Trophoblast cell (in vitro differentiated cells and primary cell): ENCODE results near the gene SCAPER.

Experiments used
- DNase-seq, 2 donors: peaks; one replicate each; pipeline ENCODE4 v3.0.0-alpha.2; 2016
- H2AFZ ChIP-seq: 2 replicates; pipeline ENCODE4 v1.6.1; 2013; ENCODE audit warnings: low read length, moderate library complexity, mild to moderate bottlenecking; ENCODE audit not compliant: insufficient read depth, poor library complexity
- H2AK5ac ChIP-seq: 2 replicates; pipeline ENCODE4 v1.6.1; 2013; ENCODE audit warnings: mild to moderate bottlenecking, low read length
- H2BK120ac ChIP-seq: 2 replicates; pipeline ENCODE4 v1.6.1; 2013; ENCODE audit warnings: low read length, mild to moderate bottlenecking, moderate library complexity; ENCODE audit not compliant: insufficient read depth, poor library complexity
- H2BK12ac ChIP-seq: 2 replicates; pipeline ENCODE4 v1.6.1; 2013; ENCODE audit warnings: mild to moderate bottlenecking, low read length, moderate library complexity
- H2BK5ac ChIP-seq: 2 replicates; pipeline ENCODE4 v1.6.1; 2013; ENCODE audit warnings: low read length, low read depth, moderate library complexity, mild to moderate bottlenecking; ENCODE audit not compliant: poor library complexity
- H3K14ac ChIP-seq: 2 replicates; pipeline ENCODE4 v1.6.1; 2013; ENCODE audit warnings: mild to moderate bottlenecking, low read length
- H3K18ac ChIP-seq: 2 replicates; pipeline ENCODE4 v1.6.1; 2013; ENCODE audit warnings: mild to moderate bottlenecking, low read length
- H3K23ac ChIP-seq: 2 replicates; pipeline ENCODE4 v1.6.1; 2013; ENCODE audit warnings: low read length
- H3K27ac ChIP-seq: 2 replicates; pipeline ENCODE4 v1.5.1; 2013; ENCODE audit warnings: low read depth, mild to moderate bottlenecking, inconsistent platforms, low read length, moderate library complexity
- H3K27me3 ChIP-seq: 2 replicates; pipeline ENCODE4 v1.6.1; 2013; ENCODE audit warnings: inconsistent platforms, mild to moderate bottlenecking, low read length, moderate library complexity; ENCODE audit not compliant: insufficient read depth
- H3K36me3 ChIP-seq, 2 experiments: 1 replicate in 1 of 2; 2 replicates in 1 of 2; pipeline ENCODE4 v1.6.1; 2013; ENCODE audit warnings: low read length in 2 of 2, mild to moderate bottlenecking in 2 of 2, moderate library complexity in 1 of 2; ENCODE audit not compliant: insufficient read depth in 2 of 2, control insufficient read depth in 1 of 2
- H3K4ac ChIP-seq: 2 replicates; pipeline ENCODE4 v1.6.1; 2013; ENCODE audit warnings: low read depth, mild to moderate bottlenecking, low read length, moderate library complexity
- H3K4me1 ChIP-seq, 2 experiments: 1 replicate in 1 of 2; 2 replicates in 1 of 2; pipeline ENCODE4 v1.6.1; 2013; ENCODE audit warnings: low read length in 2 of 2, mild to moderate bottlenecking in 2 of 2, moderate library complexity in 1 of 2; ENCODE audit not compliant: insufficient read depth in 2 of 2, control insufficient read depth in 1 of 2
- H3K4me2 ChIP-seq: 2 replicates; pipeline ENCODE4 v1.6.1; 2013; ENCODE audit warnings: inconsistent platforms, mild to moderate bottlenecking, low read length, moderate library complexity
- H3K4me3 ChIP-seq: 2 replicates; pipeline ENCODE4 v1.5.1; 2013; ENCODE audit warnings: mild to moderate bottlenecking, low read depth, low read length, inconsistent platforms
- H3K79me1 ChIP-seq: one replicate; pipeline ENCODE4 v1.6.1; 2013; ENCODE audit warnings: low read length
- H3K79me2 ChIP-seq: 2 replicates; pipeline ENCODE4 v1.6.1; 2013; ENCODE audit warnings: low read length, mild to moderate bottlenecking; ENCODE audit not compliant: control insufficient read depth, insufficient read depth, poor library complexity
- H3K9ac ChIP-seq: 2 replicates; pipeline ENCODE4 v1.6.1; 2013; ENCODE audit warnings: mild to moderate bottlenecking, low read length
- H3K9me3 ChIP-seq: 2 replicates; pipeline ENCODE4 v1.6.1; 2013; ENCODE audit warnings: low read depth, mild to moderate bottlenecking, control low read depth, inconsistent platforms, low read length; ENCODE audit not compliant: insufficient read depth
- H4K12ac ChIP-seq: 2 replicates; pipeline ENCODE4 v1.6.1; 2013; ENCODE audit warnings: low read depth, mild to moderate bottlenecking, low read length, moderate library complexity
- H4K8ac ChIP-seq: 2 replicates; pipeline ENCODE4 v1.6.1; 2013; ENCODE audit warnings: low read depth, mild to moderate bottlenecking, low read length, moderate library complexity
- H4K91ac ChIP-seq: one replicate; pipeline ENCODE4 v1.6.1; 2013; ENCODE audit warnings: low read depth, mild to moderate bottlenecking, low read length, moderate library complexity
- WGBS: extraction: QIAGEN DNeasy Blood & Tissue Kit; methylation state at CpG from one replicate; pipeline ENCODE4 v1.1.7; 2013; ENCODE audit warnings: missing lambda C conversion rate; ENCODE audit not compliant: insufficient read length, insufficient coverage; ENCODE audit errors: extremely low coverage; 5-methylcytosine and 5-hydroxymethylcytosine counted together

The SCAPER gene

DNA sequence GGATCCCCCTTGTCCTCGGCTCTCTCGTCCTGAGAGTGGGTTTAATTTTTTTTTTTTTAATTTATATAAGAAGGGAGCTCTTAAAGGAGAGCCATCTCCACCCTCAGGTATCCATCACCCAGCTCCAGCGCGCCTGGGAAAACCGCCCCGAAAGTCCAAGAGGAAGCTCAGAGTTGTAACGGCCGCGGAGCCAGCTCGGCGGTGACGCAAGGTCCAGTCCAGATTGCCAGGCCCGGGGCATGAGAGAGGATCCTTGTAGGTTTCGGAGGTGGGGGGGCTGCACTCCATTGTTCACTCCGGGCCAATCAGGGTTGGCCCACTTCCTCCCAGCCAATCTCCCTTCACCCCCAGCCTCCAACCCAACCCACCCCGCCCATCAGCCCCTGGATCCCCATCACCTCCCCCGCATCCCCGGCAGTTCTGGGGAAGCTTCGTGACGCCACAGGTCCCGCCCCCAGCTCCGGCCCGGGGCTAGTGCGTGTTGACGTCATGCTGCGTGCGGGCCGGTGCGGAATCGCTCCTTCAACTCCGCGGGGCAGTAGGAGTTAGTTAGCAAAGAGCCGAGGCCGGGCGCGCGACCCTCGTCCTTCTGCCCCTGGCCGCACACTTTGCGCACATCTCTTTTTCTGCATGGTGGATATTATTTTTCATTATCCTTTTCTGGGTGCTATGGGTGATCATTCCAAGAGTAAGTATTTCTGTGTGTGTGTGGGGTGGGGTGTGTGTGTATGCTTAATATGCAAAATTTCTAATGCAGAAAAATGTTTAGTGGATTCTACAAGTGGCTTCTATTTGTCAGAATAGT lies 568.7 kb downstream of the SCAPER start, which contains the start of gene ISL2:
TSS of gene ISL2 (plus strand) at position 520 of the 805 bp plus-strand sequence. CDS start at position 631, 111 bp downstream.
- Histone ChIP-seq H3K9ac (no peak within 1 kb of the TSS), H2AK5ac (no peak within 1 kb of the TSS), H3K4me2 (peak within 1 kb of the TSS; percentile 61), H2BK5ac (no peak within 1 kb of the TSS), H4K12ac (no peak within 1 kb of the TSS), H2AFZ (no peak within 1 kb of the TSS), H3K4ac (no peak within 1 kb of the TSS), H3K18ac (no peak within 1 kb of the TSS), H3K14ac (no peak within 1 kb of the TSS), H3K79me2 (no peaks in the 10 kb centered on the region), H3K9me3 (peaks cover 8% of the 10 kb centered on the region), H3K79me1 (no peaks in the 10 kb centered on the region), H2BK12ac (no peak within 1 kb of the TSS), H3K4me3 (no peak within 1 kb of the TSS), H3K27ac (no peak within 1 kb of the TSS), H4K8ac (no peak within 1 kb of the TSS), H2BK120ac (no peak within 1 kb of the TSS), H4K91ac (no peak within 1 kb of the TSS), H3K4me1 (peaks cover 24 to 28% of the 10 kb centered on the region in 2 experiments), H3K27me3 (peaks cover 65% of the 10 kb centered on the region), H3K36me3 (no peaks in the 10 kb centered on the region), H3K23ac (no peak within 1 kb of the TSS)
- peak in 1 of 2 donors; percentile 61 for DNase-seq
- no CpG with 5 or more reads among the region's 40 CpGs for WGBS

DNA sequence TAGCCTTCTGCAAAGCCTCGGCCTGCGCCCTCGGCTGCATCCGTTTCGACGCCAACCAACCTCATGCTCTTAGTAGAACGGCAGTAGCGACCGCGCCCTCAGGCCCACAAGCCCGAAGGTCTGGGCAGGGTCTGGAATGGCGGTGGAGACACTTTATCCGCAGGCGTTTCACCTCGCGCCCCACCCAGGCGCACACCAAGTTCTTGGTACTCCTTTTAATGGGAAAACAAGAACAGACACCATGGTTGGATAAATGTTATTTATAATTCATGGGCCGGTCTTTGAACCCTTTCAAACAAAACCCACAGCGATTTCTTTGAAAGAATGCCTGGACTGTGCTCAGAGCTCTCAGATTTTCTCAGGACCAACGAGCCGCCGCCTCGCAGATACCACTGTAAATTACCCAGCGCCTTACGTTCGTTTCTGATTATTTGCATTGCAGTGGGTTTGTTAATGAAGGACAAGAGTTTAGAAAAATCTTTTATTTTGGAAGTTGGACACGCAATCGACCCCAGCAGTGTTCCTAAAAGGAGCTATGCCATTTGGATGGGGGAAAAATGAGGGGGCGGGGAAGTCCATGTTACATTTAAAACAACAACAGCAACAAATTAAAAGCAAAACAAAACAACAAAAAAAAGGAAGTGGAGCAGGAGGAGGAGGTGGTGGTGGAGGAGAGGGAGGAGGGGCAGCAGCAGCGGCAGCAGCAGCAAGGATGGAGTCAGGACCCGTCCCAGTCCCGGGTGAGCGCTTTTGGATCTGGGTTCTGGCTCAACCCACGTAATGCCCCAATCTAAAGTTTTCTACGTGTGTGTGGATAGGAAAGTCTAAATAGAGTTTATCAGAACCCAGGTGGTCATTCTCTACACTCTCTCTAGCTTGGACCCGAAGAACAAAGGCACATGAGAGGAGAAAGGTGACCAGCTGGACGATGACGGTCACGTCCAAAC lies 569.6 kb downstream of the SCAPER start:
- no peak overlapping the region for H3K14ac ChIP-seq
- no peak overlapping the region for H2BK12ac ChIP-seq
- H3K79me1 ChIP-seq = no peaks in the 10 kb centered on the region
- no peak overlapping the region for H4K91ac ChIP-seq
- no peak overlapping the region for H3K23ac ChIP-seq
- H2BK120ac ChIP-seq = no peak overlapping the region
- no peak overlapping the region for H2BK5ac ChIP-seq
- no peak overlapping the region for H4K12ac ChIP-seq
- H4K8ac ChIP-seq = no peak overlapping the region
- H2AFZ ChIP-seq = no peak overlapping the region
- H3K4ac ChIP-seq = no peak overlapping the region
- H3K18ac ChIP-seq = no peak overlapping the region
- peaks cover 56% of the 10 kb centered on the region for H3K27me3 ChIP-seq
- WGBS = no CpG with 5 or more reads among the region's 39 CpGs
- peaks cover 17 to 22% of the 10 kb centered on the region in 2 experiments for H3K4me1 ChIP-seq
- H3K36me3 ChIP-seq = no peaks in the 10 kb centered on the region
- H3K9me3 ChIP-seq = peaks cover 8% of the 10 kb centered on the region
- H3K27ac ChIP-seq = no peak overlapping the region
- no peak overlapping the region for H3K9ac ChIP-seq
- no peaks in the 10 kb centered on the region for H3K79me2 ChIP-seq
- H3K4me3 ChIP-seq = no peak overlapping the region
- DNase-seq = peak in 1 of 2 donors; percentile 53
- H2AK5ac ChIP-seq = no peak overlapping the region
- H3K4me2 ChIP-seq = peak overlapping the region; percentile 58

DNA sequence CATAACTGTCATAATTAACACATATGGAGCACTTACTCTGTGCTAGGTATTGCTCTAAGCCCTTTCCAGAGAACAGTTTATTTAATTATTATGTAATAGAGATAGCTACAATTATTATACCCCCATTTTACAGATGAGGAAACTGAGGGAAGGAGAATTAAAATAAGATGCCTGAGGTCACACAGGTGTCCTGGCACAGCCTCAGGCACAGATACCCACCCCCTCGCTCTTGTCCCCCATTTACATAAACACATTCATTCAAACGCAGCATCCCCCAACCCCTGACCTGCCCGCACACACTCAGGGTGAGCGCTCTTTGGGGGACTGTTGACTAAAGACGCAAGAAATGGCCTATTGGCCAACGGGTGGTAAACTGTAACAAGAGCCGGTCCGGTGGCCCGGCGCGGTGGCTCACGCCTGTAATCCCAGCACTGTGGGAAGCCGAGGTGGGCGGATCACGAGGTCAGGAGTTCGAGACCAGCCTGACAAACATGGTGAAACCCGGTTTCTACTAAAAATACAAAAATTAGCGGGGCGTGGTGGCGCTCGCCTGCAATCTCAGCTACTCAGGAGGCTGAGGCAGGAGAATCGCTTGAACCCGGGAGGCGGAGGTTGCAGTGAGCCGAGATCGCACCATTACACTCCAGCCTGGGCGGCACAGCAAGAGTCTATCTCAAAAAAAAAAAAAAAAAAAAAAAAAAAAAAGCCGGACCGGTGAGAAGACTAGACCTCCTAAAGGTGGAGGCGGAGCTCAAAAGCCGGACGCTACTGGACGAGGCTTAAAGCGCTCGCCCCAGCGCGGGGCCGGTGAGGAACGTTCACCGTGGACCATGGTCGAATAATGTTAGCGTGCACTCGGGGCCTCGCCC lies 570.5 kb downstream of the SCAPER start:
- Histone ChIP-seq H3K27me3 (peaks cover 47% of the 10 kb centered on the region), H3K4me1 (peaks cover 13 to 14% of the 10 kb centered on the region in 2 experiments)

More for the DNA sequence above, 570.5 kb downstream of the SCAPER start:
- Histone ChIP-seq H4K8ac (no peak overlapping the region), H3K9me3 (peaks cover 6% of the 10 kb centered on the region), H4K12ac (no peak overlapping the region), H3K79me1 (no peaks in the 10 kb centered on the region), H2AFZ (no peak overlapping the region), H2AK5ac (no peak overlapping the region), H2BK120ac (no peak overlapping the region), H3K23ac (no peak overlapping the region), H3K36me3 (no peaks in the 10 kb centered on the region), H3K79me2 (no peaks in the 10 kb centered on the region), H3K4ac (no peak overlapping the region), H3K27ac (no peak overlapping the region), H3K14ac (no peak overlapping the region), H3K4me3 (no peak overlapping the region), H3K9ac (no peak overlapping the region), H2BK5ac (no peak overlapping the region), H2BK12ac (no peak overlapping the region), H3K4me2 (peak overlapping the region; percentile 58), H3K18ac (no peak overlapping the region), H4K91ac (no peak overlapping the region)
- no CpG with 5 or more reads among the region's 44 CpGs for WGBS
- DNase-seq = no peak
